Neural progenitor cell (in vitro differentiated cells): ENCODE data around the gene PCDHGB3.

Experiments
- CTCF ChIP-seq: fragments of 200-600 bp; sonication (generic); IDR thresholded peaks from 2 replicates; pipeline ENCODE4 v1.5.1; 2017; ENCODE audit warnings: antibody characterized with exemption, mild to moderate bottlenecking
- EZH2 ChIP-seq: fragments of 200-600 bp; sonication (generic); IDR thresholded peaks from 2 replicates; pipeline ENCODE4 v1.6.1; 2017; ENCODE audit warnings: antibody characterized with exemption, mild to moderate bottlenecking, moderate library complexity

- no peak for TF ChIP-seq EZH2
- TF ChIP-seq CTCF: no peak
Observed at GRCh38 chr5:141343953-141344463, 26.0 kb upstream of the PCDHGB3 start.
